ENCODE results near the gene TUFM.

DNA sequence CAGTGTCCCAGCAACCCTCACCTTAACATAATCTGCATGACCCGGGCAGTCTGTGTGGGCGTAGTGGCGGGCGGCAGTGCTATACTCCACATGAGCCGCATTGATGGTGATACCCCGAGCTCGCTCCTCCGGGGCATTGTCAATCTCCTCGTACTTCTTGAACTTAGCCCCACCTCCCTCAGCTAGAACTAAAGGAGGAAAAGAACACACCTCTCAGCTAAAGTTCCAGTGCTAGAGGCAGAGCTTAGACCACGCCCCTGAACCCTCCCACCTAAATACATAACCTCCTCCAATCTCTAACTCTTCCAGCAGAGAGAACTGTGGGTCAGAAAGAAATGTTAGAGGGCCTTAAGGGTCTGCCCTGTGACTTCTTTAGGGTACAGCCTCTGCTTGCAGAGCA lies 855 bp downstream of the TUFM start:
- no peak for TF ChIP-seq CEBPB (IDR thresholded peaks at IDR 0.05; ENCODE audit: low read depth, low read length)
- no peak for TF ChIP-seq EGR1 (IDR thresholded peaks at IDR 0.05; ENCODE audit: borderline replicate concordance, low read depth, low read length)
- TF ChIP-seq, protein P1, sequence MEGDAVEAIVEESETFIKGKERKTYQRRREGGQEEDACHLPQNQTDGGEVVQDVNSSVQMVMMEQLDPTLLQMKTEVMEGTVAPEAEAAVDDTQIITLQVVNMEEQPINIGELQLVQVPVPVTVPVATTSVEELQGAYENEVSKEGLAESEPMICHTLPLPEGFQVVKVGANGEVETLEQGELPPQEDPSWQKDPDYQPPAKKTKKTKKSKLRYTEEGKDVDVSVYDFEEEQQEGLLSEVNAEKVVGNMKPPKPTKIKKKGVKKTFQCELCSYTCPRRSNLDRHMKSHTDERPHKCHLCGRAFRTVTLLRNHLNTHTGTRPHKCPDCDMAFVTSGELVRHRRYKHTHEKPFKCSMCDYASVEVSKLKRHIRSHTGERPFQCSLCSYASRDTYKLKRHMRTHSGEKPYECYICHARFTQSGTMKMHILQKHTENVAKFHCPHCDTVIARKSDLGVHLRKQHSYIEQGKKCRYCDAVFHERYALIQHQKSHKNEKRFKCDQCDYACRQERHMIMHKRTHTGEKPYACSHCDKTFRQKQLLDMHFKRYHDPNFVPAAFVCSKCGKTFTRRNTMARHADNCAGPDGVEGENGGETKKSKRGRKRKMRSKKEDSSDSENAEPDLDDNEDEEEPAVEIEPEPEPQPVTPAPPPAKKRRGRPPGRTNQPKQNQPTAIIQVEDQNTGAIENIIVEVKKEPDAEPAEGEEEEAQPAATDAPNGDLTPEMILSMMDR (IDR thresholded peaks at IDR 0.05; ENCODE audit: control extremely low read depth in 1 of 3, insufficient read depth in 1 of 3, low read depth in 1 of 3, low read length in 3 of 3): no peak
- no peak for TF ChIP-seq SIN3A (conservative IDR thresholded peaks at IDR 0.05 in 1 of 2, IDR thresholded peaks at IDR 0.05 in 1 of 2; ENCODE audit: low read depth in 1 of 2, low read length in 2 of 2)
- no peak for TF ChIP-seq GABPA (IDR thresholded peaks at IDR 0.05; ENCODE audit: borderline replicate concordance, insufficient read depth, low read length)
- TF ChIP-seq CREB1 (IDR thresholded peaks at IDR 0.05): no peak
- TF ChIP-seq PHF8 (conservative IDR thresholded peaks at IDR 0.05; ENCODE audit: low read depth, low read length): no peak
- TF ChIP-seq RXRA (IDR thresholded peaks at IDR 0.05; ENCODE audit: insufficient read depth, low read depth, low read length): no peak
- no peak for TF ChIP-seq BACH1 (IDR thresholded peaks at IDR 0.05; ENCODE audit: low read length)
- TF ChIP-seq SAP30 (IDR thresholded peaks at IDR 0.05; ENCODE audit: insufficient read depth, insufficient replicate concordance, low read length): no peak
- no peak for TF ChIP-seq POLR2A (IDR thresholded peaks at IDR 0.05; ENCODE audit: control extremely low read depth in 1 of 2, low read depth in 2 of 2, low read length in 2 of 2)
- no peak for TF ChIP-seq TEAD4 (IDR thresholded peaks at IDR 0.05; ENCODE audit: low read depth, low read length)
- TF ChIP-seq HDAC6 (IDR thresholded peaks at IDR 0.05; ENCODE audit: low read depth, low read length): no peak

All from H1 (cell line).